ENCODE results near the gene LILRB5.
"Not testable (repeated sequence)": the region's sequence is repeated elsewhere in the genome, so short reads cannot be mapped to it uniquely, and the experiment has no call there.

DNA sequence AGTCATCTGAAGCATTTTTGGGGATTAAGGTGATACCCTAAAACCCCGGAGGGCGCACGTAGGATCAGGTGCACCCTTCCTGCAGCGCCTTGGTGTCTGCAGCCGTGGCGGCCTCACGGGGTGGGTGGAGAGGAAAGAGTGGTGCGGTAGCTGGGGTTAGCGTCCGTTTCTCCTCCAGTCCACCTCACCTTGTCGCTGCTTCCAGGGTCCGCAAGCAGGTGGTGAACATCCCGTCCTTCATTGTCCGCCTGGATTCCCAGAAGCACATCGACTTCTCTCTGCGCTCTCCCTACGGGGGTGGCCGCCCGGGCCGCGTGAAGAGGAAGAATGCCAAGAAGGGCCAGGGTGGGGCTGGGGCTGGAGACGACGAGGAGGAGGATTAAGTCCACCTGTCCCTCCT, 49.9 kb downstream of the LILRB5 start:
- TF ChIP-seq, protein P1, sequence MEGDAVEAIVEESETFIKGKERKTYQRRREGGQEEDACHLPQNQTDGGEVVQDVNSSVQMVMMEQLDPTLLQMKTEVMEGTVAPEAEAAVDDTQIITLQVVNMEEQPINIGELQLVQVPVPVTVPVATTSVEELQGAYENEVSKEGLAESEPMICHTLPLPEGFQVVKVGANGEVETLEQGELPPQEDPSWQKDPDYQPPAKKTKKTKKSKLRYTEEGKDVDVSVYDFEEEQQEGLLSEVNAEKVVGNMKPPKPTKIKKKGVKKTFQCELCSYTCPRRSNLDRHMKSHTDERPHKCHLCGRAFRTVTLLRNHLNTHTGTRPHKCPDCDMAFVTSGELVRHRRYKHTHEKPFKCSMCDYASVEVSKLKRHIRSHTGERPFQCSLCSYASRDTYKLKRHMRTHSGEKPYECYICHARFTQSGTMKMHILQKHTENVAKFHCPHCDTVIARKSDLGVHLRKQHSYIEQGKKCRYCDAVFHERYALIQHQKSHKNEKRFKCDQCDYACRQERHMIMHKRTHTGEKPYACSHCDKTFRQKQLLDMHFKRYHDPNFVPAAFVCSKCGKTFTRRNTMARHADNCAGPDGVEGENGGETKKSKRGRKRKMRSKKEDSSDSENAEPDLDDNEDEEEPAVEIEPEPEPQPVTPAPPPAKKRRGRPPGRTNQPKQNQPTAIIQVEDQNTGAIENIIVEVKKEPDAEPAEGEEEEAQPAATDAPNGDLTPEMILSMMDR (IDR thresholded peaks at IDR 0.05; ENCODE audit: insufficient read depth, low read length) = not testable (repeated sequence)
- not testable (repeated sequence) for TF ChIP-seq POLR2AphosphoS5 (IDR thresholded peaks at IDR 0.05; ENCODE audit: low read depth); SPI1 (IDR thresholded peaks at IDR 0.05; ENCODE audit: borderline replicate concordance, low read depth)

Measured in HL-60 (cell line).